HG02884 (cell line): Measurements from ENCODE around the gene PRAMEF9.
"Not testable (repeated sequence)": the region's sequence is repeated elsewhere in the genome, so short reads cannot be mapped to it uniquely, and the experiment has no call there.

Experiments used
- ATAC-seq: cut with Tn5 transposase; IDR thresholded peaks from one replicate; pipeline ENCODE4 v1.9.1; 2021; ENCODE audit warnings: mild to moderate bottlenecking, moderate library complexity; ENCODE audit not compliant: unreplicated experiment

Gene PRAMEF9

GRCh38 chr1:13171548-13171947 is at the start of gene PRAMEF9:
Gene PRAMEF9, plus strand, starts transcription at chr1:13171848. Its CDS starts 3,433 bp downstream, at chr1:13175281.
- not testable (repeated sequence) for ATAC-seq

DNA sequence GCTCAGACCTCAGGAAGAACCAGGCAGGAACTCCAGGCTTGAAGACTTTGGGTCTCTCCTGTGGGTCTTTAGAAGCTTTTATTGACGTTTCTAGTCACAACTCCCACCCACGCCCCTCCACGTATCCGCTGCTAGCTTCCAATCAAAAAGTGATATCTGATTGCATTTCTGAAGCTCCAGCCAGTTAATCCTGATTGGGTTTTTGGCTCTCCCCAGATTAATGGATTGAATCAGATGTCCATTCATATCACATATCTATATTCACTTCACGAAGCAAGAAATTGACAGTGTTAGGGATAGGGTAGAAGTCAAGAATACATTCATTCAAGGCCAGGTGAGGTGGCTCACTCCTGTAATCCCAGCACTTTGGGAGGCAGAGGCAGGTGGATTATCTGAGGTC is 15.7 kb upstream of the PRAMEF9 start, which contains the start of gene PRAMEF26:
Gene PRAMEF26 (minus strand): TSS at position 101 of the 400 bp plus-strand sequence. CDS start 2,914 bp downstream, outside the sequence.
- ATAC-seq = not testable (repeated sequence)

- not testable (repeated sequence) for ATAC-seq
These were observed 6.1 kb upstream of the PRAMEF9 start, which contains the start of gene HNRNPCL4 for GRCh38 chr1:13165531-13165930. Gene HNRNPCL4, minus strand, starts transcription at chr1:13165631. Its CDS starts 164 bp downstream, at chr1:13165467.

DNA sequence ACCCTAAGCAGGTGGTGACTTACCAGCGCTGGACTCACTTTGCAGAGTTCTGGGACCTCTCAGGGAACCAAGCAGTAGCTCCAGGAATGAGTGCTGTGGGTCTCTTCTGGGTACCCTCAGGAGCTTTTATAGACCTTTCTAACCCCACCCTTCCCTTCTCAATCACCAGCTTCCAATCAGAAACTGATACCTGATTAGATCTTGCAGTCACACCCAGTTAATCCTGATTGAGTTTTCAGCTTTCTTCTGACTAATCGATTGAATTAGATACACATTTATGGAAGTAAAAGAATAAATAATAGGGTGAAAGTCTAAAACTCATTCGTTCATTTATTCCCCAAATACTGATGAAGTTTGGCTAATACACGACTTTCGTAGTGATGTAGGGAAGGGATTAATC is 29.7 kb downstream of the PRAMEF9 start, which contains the start of gene PRAMEF13:
Gene PRAMEF13 (minus strand): TSS at position 101 of the 400 bp plus-strand sequence. CDS start 1,820 bp downstream, outside the sequence.
- ATAC-seq = not testable (repeated sequence)

DNA sequence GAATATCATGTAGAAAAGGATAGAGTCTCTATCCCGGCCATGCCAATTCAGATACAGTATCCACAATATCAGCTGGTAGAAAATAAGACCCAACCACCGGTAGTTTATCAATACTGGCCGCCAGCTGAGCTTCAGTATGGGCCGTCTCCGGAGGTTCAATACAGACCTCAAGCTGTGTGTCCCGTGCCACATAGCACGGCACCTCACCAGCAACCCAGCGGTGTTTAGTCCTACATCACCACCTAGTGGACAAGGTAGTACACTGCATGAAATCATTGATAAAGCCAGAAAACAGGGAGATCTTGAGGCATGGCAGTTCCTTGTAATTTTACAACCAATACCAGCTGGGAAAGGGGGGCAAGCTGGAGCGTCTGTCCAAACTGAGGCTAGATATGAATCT is 37.1 kb downstream of the PRAMEF9 start:
- not testable (repeated sequence) for ATAC-seq

DNA sequence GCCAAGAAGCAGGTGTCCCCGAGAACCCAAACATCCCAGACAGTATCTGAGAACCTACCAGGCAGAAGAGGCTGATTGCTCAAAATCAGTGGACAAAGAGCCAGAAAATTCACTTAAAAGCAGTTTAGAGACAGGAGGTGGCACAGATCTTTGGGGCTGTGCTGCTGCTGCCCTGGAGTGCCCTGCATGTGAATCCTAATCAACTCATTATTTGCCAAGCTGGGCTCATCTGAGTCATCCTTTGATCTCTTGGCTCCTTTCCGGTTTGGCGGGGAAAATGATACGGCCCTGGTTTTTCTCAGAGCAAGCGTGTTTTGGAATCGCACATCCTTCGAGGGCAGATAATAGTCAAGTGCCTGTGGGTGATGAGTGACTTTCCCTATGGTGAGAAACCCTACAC is 45.0 kb downstream of the PRAMEF9 start:
- ATAC-seq = not testable (repeated sequence)

DNA sequence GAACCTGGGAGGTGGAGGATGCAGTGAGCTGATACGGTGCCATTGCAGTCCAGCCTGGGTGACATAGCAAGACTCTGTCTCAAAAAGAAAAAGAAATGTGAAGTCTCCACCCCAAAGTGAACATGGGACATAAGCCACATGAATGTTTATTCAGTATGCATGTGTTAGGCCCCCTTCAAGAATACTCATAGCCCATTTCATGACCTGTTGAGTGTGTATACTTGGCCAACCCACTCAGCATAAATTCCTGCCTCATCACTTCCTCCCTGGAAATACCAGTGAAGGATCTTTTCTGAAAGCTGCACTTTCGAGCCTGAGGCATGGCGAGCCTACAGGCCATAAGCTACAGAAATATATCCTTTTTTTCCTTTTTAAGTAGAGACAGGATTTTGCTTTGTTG is 47.6 kb downstream of the PRAMEF9 start:
- not testable (repeated sequence) for ATAC-seq

GRCh38 chr1:13222788-13223187 is 51.1 kb downstream of the PRAMEF9 start:
- ATAC-seq = not testable (repeated sequence)

- ATAC-seq = no peak
These were observed 52.9 kb downstream of the PRAMEF9 start for GRCh38 chr1:13224480-13225060.

DNA sequence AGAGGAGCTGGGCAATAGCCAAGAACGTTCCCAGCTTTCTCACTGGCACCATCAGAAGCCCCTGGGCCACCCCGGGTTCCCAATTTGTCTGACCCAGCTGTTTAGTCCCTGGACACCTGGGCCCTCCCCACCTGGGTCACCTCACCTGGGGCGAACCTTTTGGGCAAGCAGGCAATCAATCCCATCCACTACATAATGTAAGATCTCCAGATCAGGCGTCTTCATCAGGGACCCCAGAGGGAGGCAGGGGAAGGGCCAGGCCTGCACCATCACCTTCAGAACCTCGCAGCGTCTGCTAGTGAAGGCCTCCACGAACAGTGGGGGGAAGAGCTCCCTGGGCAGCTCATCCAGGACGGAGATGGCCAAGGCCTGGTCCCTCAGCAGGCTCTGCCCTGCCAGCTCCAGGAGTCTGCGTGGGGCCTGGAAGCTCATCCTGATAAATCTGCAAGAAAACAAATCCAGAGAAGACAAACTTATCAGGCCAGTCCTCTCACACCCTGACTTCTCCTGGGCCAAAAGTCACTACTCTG is 54.1 kb downstream of the PRAMEF9 start, which contains the start of gene PRAMEF18:
Gene PRAMEF18 (minus strand): TSS at position 480 of the 530 bp plus-strand sequence. CDS start 48 bp downstream, at position 432.
- ATAC-seq = not testable (repeated sequence)

DNA sequence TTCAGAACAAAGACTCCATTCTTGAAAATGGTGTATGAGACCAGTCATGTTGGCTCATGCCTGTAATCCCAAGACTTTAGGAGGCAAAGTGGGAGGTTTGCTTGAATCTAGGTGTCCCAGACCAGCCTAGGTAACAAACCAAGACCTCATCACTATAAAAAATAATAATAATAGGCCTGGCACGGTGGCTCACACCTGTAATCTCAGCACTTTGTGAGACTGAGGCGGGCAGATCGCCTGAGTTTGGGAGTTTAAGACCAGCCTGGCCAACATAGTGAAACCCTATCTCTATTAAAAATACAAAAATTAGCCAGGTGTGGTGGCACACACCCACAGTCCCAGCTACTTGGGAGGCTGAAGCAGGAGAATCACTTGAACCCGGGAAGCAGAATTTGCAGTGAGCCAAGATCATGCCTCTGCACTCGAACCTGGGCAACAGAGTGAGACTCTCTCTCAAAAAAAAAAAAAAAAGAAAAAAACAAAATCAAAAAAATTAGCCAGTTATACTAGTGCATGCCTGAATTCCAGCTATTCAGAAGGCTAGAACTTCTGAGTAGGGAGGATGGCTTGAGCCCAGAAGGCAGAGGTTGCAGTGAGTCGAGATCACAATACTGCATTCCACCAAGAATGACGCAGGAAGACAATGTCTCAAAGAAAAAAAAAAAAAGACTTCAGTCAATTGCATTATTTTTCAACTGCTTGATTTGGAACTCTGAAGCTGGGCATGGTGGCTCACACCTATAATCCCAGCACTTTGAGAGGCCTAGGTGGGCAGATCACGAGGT is 55.8 kb downstream of the PRAMEF9 start:
- not testable (repeated sequence) for ATAC-seq

DNA sequence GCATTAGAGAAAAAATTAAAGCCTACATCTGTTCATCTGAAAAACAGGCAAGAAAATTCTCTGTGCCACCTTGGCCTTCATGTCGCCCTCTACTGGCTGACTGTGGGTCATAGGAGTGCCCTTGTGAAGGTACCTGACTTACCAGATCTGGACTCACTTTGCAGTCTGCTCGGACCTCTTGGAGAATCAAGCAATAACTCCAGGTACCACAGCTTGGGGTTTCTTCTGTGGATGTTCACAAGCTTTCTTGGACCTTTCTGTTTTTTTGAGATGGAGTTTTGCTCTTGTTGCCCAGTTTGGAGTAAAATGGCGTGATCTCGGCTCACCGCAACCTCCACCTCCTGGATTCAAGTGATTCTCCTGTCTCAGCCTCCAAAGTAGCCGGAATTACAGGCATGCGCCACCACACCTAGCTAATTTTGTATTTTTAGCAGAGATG is 56.7 kb downstream of the PRAMEF9 start:
- no peak for ATAC-seq
